ENCODE results near the gene NELFA.

DNA sequence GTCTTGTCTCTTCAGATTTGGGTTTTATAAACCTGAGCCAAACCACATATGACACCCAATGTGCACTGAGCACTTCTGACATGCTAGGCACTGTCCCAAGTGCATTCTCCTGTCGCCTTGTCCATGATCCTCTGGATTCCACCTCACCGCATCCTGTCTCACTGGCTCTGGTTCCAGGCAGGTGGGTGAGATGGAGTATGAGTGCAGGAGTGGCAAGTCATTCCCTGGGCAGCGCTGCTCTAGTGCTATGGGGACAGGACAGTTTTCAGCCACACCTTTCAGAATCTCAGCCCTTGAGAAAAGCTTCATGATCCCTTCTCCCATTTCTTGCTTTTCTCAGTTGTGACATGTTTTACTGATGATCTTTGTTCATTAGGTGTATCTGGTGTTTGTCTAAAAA, 71.2 kb downstream of the NELFA start:
- no peak for TF ChIP-seq POLR2A (IDR thresholded peaks at IDR 0.05)
- no peak for TF ChIP-seq CTCF (IDR thresholded peaks at IDR 0.05)

Measured in Peyer's patch (tissue), 4 donors.